Measurements from ENCODE around the gene LSM4.

DNA sequence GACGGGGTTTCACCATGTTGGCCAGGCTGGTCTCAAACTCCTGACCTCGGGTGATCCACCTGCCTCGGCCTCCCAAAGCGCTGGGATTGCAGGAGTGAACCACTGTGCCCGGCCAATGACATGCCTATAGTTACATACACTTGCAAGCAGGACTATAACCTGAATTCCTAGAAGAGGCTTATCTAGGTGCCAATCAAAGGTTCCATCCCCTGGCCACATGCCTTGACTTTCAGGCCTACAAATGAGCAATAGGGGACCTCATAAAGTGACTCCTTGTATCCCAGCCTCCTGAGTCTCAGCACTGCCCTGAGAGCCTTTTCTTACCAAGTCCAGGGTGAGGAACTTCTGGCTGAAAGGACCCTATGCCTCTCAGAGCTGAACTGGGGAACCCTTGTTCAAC, 3.9 kb upstream of the LSM4 start:
- TF ChIP-seq, protein P1, sequence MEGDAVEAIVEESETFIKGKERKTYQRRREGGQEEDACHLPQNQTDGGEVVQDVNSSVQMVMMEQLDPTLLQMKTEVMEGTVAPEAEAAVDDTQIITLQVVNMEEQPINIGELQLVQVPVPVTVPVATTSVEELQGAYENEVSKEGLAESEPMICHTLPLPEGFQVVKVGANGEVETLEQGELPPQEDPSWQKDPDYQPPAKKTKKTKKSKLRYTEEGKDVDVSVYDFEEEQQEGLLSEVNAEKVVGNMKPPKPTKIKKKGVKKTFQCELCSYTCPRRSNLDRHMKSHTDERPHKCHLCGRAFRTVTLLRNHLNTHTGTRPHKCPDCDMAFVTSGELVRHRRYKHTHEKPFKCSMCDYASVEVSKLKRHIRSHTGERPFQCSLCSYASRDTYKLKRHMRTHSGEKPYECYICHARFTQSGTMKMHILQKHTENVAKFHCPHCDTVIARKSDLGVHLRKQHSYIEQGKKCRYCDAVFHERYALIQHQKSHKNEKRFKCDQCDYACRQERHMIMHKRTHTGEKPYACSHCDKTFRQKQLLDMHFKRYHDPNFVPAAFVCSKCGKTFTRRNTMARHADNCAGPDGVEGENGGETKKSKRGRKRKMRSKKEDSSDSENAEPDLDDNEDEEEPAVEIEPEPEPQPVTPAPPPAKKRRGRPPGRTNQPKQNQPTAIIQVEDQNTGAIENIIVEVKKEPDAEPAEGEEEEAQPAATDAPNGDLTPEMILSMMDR (IDR thresholded peaks at IDR 0.05; ENCODE audit: extremely low read depth in 1 of 2, insufficient read depth in 1 of 2, low read depth in 1 of 2, low read length in 2 of 2): no peak
- TF ChIP-seq JUN (IDR thresholded peaks at IDR 0.05; ENCODE audit: borderline replicate concordance, insufficient read depth, insufficient read length, low read depth): no peak
